ENCODE data around the gene EIF4E2.

The EIF4E2 gene

DNA sequence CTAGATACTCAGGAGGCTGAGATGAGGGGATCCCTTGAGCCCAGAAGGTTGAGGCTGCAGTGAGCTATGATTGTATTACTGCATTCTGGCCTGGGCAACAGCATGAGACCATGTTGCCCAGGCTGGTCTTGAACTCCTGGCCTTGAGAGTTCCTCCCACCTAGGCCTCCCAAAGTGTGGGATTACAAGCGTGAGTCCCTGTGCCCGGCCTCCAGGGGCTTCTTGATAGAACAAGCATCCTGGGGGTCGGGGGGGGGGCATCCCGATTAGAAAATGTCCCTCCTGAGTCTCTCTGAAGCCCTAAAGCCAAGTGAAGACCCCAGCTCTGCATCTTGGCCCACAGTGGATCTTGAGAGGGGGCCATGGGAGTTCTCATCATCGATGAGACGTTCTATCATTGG lies 60.6 kb downstream of the EIF4E2 start:
- TF ChIP-seq, protein P1, sequence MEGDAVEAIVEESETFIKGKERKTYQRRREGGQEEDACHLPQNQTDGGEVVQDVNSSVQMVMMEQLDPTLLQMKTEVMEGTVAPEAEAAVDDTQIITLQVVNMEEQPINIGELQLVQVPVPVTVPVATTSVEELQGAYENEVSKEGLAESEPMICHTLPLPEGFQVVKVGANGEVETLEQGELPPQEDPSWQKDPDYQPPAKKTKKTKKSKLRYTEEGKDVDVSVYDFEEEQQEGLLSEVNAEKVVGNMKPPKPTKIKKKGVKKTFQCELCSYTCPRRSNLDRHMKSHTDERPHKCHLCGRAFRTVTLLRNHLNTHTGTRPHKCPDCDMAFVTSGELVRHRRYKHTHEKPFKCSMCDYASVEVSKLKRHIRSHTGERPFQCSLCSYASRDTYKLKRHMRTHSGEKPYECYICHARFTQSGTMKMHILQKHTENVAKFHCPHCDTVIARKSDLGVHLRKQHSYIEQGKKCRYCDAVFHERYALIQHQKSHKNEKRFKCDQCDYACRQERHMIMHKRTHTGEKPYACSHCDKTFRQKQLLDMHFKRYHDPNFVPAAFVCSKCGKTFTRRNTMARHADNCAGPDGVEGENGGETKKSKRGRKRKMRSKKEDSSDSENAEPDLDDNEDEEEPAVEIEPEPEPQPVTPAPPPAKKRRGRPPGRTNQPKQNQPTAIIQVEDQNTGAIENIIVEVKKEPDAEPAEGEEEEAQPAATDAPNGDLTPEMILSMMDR (conservative IDR thresholded peaks at IDR 0.05; ENCODE audit: low read depth, low read length), result no peak
- H3K4me3 ChIP-seq (ENCODE audit: low read depth, low read length), result no peak overlapping the region
- no peak for DNase-seq (ENCODE audit: low read depth)

DNA sequence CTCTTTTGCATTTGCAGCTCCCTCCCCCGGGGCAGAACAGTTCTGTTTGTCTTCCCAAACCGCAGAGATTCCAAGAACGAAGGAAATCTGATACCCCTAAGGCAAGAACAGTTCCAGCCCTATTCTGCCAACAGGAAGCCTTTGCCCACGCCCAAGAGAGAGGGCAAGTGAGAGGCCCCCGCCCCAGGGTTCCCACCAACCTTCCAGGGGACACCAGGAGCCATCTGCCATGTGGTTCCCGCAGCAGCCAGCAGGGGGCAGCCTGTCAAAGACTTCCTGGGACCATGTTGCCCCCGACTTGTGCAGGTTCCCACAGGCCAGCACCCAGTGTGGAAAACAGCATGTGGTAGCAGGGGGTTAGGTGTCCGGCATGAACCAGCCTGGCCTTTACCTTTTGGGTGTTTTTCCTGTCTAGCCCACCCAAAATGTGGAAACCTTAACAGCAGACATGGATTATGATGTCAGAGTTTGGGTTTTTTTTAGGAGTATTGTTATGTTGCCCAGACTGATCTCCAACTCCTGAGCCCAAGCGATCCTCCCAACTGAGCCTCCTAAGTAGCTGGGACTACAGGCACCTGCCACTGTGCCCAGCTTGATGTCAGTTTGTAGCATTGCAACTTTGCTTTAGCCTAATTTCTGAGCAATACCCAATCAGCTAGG lies 61.2 kb downstream of the EIF4E2 start:
- TF ChIP-seq, protein P1 (conservative IDR thresholded peaks at IDR 0.05; ENCODE audit: low read depth, low read length), result peak; percentile 85
- DNase-seq (ENCODE audit: low read depth), result peak; percentile 64
- H3K4me3 ChIP-seq (ENCODE audit: low read depth, low read length), result no peak overlapping the region

DNA sequence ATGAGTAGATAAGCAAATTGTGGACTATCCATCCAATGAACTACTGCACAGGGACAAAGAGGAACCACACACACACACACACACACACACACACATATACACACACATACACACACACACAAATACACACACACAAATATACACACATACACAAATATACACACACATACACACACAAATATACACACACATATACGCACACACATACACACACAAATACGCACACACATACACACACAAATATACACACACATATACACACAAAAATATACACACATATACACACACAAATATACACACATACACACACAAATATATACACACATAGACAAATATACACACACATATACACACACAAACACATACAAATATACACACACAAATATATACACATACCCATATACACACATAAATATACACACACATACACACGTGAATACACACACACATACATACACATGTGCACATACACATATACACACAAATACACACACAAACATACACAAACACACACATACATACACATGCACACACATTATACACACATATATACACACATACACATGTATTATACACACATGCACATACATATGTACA lies 63.1 kb downstream of the EIF4E2 start:
- DNase-seq (ENCODE audit: low read depth), result no peak
- no peak overlapping the region for H3K4me3 ChIP-seq (ENCODE audit: low read depth, low read length)
- TF ChIP-seq, protein P1 (conservative IDR thresholded peaks at IDR 0.05; ENCODE audit: low read depth, low read length), result no peak

DNA sequence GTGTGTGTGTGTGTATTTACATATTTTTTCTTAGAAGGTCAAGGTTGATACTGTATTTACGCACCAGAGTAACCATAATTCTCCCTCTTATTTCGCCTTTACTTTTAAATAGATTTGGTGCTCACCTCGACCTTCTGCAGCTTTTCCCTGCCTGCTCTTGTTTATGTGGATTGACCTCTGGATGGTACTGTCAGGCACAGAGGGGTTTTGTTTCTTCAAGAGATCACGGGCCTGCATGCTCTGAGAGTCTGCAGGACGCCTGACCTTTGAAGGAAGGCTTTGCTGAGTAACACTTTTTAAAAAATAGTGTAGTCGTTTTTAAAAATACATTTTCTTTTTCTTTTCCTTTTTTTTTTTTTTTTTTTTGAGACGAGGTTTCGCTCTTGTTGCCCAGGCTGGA lies 64.8 kb downstream of the EIF4E2 start:
- TF ChIP-seq, protein P1 (conservative IDR thresholded peaks at IDR 0.05; ENCODE audit: low read depth, low read length), result no peak
- no peak overlapping the region for H3K4me3 ChIP-seq (ENCODE audit: low read depth, low read length)
- peak; percentile 36 for DNase-seq (ENCODE audit: low read depth)

Measured in choroid plexus epithelial cell (primary cell).